Ishikawa (cell line): ENCODE data around the gene RUFY3.

Experiments used
- CEBPB ChIP-seq: IDR thresholded peaks from 2 replicates; pipeline ENCODE4 v1.6.1; 2012
- CREB1 ChIP-seq: IDR thresholded peaks from 2 replicates; pipeline ENCODE4 v1.6.1; 2012; ENCODE audit warnings: low read depth
- EGR1 ChIP-seq: IDR thresholded peaks from 2 replicates; pipeline ENCODE4 v1.6.1; 2012
- EP300 ChIP-seq: IDR thresholded peaks from 2 replicates; pipeline ENCODE4 v1.6.1; 2012; ENCODE audit warnings: borderline replicate concordance
- FOXM1 ChIP-seq: IDR thresholded peaks from 2 replicates; pipeline ENCODE4 v1.6.1; 2012; ENCODE audit warnings: low read depth, borderline replicate concordance
- NFIC ChIP-seq: IDR thresholded peaks from 2 replicates; pipeline ENCODE4 v1.6.1; 2012
- RAD21 ChIP-seq: IDR thresholded peaks from 2 replicates; pipeline ENCODE4 v1.6.1; 2012; ENCODE audit warnings: low read depth
- TAF1 ChIP-seq: IDR thresholded peaks from 2 replicates; pipeline ENCODE4 v1.6.1; 2012; ENCODE audit warnings: low read depth, mild to moderate bottlenecking
- TCF12 ChIP-seq: IDR thresholded peaks from 2 replicates; pipeline ENCODE4 v1.6.1; 2012; ENCODE audit warnings: low read depth
- TEAD4 ChIP-seq: IDR thresholded peaks from 2 replicates; pipeline ENCODE4 v1.6.1; 2012
- YY1 ChIP-seq: IDR thresholded peaks from 2 replicates; pipeline ENCODE4 v1.6.1; 2012; ENCODE audit warnings: low read depth
- ZBTB7A ChIP-seq: IDR thresholded peaks from 2 replicates; pipeline ENCODE4 v1.6.1; 2012; ENCODE audit warnings: low read depth
- TF ChIP-seq, protein P1 (sequence below): IDR thresholded peaks from 2 replicates; pipeline ENCODE4 v1.6.1; 2012
- TF ChIP-seq, protein P2 (sequence below): IDR thresholded peaks from 2 replicates; pipeline ENCODE4 v1.6.1; 2012; ENCODE audit warnings: low read depth, mild to moderate bottlenecking
- TF ChIP-seq, protein P3 (sequence below): IDR thresholded peaks from 2 replicates; pipeline ENCODE4 v1.6.1; 2012

Gene RUFY3

DNA sequence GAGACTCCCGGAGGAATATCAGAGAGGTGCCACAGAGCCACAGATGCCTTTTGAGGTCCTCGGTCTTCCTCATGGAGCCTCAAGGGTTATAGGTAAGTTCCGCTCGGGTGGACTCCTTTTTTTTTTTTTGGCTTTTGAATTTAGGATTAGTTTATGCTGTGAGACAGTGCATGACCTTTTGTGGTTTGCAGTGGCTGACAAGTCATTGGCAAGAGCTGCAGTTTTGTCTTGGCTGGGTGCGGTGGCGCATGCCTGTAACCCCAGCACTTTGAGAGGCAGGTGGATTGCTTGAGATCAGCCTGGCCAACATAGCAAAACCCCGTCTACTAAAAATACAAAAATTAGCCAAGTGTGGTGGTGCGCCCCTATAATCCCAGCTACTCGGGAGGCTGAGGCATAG is 122.4 kb downstream of the RUFY3 start:
- no peak for TF ChIP-seq TCF12
- TF ChIP-seq NFIC, result no peak
- no peak for TF ChIP-seq RAD21
- TF ChIP-seq, protein P1, sequence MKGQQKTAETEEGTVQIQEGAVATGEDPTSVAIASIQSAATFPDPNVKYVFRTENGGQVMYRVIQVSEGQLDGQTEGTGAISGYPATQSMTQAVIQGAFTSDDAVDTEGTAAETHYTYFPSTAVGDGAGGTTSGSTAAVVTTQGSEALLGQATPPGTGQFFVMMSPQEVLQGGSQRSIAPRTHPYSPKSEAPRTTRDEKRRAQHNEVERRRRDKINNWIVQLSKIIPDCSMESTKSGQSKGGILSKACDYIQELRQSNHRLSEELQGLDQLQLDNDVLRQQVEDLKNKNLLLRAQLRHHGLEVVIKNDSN, result no peak

DNA sequence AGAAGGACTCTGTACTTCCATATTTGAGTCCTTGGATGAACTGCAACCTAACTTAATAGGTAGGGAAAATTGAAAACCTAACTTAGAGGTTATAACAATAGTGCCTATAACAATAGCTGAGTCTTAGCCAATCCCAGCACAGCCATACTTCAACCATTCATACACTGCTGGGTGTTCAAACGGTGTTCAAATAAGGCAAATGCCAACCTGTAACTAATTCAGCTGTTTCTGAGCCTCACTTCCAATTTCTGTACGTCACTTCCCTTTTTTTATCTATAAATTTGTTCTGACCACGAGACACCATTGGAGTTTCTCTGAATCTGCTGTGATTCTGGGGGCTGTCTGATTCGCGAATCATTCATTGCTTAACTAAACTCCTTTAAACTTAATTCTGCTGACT is 127.5 kb downstream of the RUFY3 start:
- no peak for TF ChIP-seq CREB1
- no peak for TF ChIP-seq YY1
- no peak for TF ChIP-seq TCF12
- TF ChIP-seq TAF1, result no peak
- TF ChIP-seq RAD21, result no peak
- TF ChIP-seq, protein P2, sequence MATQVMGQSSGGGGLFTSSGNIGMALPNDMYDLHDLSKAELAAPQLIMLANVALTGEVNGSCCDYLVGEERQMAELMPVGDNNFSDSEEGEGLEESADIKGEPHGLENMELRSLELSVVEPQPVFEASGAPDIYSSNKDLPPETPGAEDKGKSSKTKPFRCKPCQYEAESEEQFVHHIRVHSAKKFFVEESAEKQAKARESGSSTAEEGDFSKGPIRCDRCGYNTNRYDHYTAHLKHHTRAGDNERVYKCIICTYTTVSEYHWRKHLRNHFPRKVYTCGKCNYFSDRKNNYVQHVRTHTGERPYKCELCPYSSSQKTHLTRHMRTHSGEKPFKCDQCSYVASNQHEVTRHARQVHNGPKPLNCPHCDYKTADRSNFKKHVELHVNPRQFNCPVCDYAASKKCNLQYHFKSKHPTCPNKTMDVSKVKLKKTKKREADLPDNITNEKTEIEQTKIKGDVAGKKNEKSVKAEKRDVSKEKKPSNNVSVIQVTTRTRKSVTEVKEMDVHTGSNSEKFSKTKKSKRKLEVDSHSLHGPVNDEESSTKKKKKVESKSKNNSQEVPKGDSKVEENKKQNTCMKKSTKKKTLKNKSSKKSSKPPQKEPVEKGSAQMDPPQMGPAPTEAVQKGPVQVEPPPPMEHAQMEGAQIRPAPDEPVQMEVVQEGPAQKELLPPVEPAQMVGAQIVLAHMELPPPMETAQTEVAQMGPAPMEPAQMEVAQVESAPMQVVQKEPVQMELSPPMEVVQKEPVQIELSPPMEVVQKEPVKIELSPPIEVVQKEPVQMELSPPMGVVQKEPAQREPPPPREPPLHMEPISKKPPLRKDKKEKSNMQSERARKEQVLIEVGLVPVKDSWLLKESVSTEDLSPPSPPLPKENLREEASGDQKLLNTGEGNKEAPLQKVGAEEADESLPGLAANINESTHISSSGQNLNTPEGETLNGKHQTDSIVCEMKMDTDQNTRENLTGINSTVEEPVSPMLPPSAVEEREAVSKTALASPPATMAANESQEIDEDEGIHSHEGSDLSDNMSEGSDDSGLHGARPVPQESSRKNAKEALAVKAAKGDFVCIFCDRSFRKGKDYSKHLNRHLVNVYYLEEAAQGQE, result no peak
- TF ChIP-seq, protein P3, sequence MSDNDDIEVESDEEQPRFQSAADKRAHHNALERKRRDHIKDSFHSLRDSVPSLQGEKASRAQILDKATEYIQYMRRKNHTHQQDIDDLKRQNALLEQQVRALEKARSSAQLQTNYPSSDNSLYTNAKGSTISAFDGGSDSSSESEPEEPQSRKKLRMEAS, result no peak
- TF ChIP-seq NFIC, result no peak
- no peak for TF ChIP-seq ZBTB7A
- TF ChIP-seq EGR1, result no peak
- no peak for TF ChIP-seq TEAD4
- TF ChIP-seq, protein P1, result no peak
- TF ChIP-seq FOXM1, result no peak
- no peak for TF ChIP-seq CEBPB
- TF ChIP-seq EP300, result no peak

DNA sequence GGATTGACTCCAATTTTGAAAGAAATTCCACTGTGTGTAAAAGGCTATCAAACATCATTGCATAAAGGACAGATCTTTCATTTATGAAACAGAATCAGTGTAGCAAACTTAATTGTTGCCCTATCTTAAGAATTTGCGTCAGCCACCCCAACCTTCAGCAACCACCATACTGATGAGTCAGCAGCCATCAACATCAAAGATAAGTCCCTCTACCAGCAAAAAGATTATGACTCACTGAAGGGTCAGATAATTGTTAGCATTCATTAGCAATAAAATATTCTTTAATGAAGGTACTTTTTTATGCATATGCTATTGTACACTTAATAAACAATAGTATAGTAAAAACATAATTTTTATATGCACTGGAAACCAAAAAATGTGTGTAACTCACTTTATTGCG is 133.7 kb downstream of the RUFY3 start:
- TF ChIP-seq TAF1 (no peak), FOXM1 (no peak), NFIC (no peak), CREB1 (no peak), EGR1 (no peak), EP300 (no peak), RAD21 (no peak), TCF12 (no peak), YY1 (no peak), CEBPB (no peak), ZBTB7A (no peak), TEAD4 (no peak)
- TF ChIP-seq, protein P1, result no peak
- TF ChIP-seq, protein P2, result no peak
- TF ChIP-seq, protein P3, result no peak
